ENCODE results near the gene SORBS2. TPM values are rescaled to one million over a fixed set of nuclear protein-coding genes. Genes with fewer than 3 reads are reported as not detected.

SORBS2 gene
- polyA plus RNA-seq, 1 donor: 76.6 TPM

GRCh38 chr4:185741795-185742194 is 70.2 kb downstream of the SORBS2 start:
- no peak for DNase-seq

DNA sequence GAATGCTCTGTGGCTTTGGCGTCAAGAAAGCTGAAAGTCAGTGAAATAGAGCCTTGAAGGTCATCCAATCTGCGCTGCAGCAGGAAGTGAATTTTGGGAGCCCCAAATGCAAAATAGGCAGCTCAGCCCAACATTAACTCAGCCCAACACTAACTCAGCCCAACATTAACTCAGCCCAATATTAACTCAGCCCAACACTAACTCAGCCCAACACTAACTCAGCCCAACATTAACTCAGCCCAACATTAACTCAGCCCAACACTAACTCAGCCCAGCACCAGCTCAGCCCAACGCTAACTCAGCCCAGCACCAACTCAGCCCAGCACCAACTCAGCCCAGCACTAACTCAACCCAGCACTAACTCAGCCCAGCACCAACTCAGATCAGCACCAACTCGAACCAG is 71.5 kb downstream of the SORBS2 start:
- DNase-seq: no peak

DNA sequence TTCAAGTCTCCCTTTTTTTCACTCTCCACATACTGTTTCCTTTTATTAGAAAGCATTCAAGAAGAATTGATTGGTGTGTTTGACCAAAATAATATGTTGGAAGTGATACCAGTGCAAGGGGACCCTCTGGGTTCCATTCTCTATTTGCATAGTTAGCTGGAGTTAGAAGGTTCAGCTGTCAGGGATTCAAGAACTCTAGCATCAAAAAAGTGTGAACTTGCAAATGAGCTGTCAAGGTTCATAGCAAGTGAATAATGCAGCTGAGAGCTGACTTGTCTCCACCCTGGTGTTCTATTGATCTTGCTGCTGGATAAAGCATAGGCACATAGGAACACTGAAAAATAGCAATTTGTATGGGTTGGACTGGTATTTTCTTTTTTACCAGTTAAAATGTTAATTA is 73.2 kb downstream of the SORBS2 start:
- no peak for DNase-seq

DNA sequence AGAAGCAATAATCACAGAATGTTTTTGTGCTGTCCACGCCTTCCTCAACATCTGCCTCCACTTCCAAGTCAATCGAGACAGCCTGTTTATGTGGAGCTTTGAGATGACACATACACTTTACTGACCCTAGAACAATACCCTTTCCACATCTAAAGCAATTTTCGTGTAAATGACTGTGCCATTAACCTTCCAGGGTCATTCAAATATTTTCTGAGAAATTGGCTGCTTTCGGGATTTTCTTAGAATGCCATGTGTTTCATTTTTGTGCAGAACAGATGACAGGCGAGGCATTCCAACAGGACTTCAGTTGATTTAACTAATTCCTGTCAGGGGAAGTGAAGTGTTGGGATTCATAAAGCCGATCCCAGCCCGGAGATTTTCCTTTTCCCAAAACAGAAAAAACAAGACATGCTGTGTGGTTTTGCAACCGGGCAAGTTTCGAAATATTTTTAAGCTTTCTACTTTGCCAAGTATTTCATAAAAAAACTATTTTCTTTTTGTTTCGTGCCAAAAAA is 73.9 kb downstream of the SORBS2 start:
- DNase-seq: peak; percentile 55

DNA sequence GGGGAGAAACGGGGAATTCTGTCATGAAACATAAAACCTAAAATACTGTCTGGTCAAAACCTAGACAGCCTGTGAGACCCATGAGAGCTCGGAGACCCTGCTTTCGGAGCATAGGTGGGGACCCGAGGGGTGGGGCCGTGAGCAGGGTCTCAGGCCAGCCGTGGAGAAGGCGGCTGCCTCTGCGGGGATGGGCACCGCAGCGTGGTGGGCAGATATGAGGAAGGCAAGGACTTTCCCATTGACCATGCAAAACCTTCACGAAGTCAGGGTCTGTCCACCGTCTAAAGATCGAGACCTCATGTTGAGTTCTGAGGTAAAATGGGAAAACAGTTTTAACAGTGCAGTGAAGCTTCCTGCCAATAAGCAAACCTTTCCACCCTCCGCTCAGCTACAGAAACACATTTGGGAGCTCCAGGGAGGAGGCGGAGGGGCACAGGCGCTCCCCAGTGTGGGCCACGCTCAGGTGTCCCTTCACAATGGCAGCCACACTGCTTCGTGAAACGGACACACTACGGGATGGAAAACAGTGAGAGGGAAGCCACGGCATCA is 74.4 kb downstream of the SORBS2 start:
- no peak for DNase-seq

- no peak for DNase-seq
Observed at GRCh38 chr4:185736882-185737281, 75.1 kb downstream of the SORBS2 start.

GRCh38 chr4:185735866-185736400 is 76.1 kb downstream of the SORBS2 start:
- DNase-seq: no peak

DNA sequence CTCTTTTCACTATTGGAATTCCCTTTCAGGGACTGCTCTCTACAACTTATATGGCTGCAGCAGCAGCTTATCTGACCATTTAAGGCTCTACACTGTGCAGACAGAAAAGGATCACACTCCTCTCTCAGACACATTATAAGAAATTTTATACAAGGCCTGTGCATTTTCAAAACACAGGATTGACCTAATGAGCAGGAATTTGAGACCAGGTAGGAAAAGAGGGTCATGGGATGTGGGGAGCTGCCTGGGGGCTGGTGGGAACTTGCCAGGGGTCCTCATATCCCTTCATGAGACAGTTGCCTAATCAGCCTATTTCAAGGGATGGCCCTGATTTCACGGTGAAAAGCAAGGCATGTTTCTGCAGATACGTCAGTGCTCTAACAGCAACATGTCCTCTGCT is 77.1 kb downstream of the SORBS2 start:
- DNase-seq: no peak

DNA sequence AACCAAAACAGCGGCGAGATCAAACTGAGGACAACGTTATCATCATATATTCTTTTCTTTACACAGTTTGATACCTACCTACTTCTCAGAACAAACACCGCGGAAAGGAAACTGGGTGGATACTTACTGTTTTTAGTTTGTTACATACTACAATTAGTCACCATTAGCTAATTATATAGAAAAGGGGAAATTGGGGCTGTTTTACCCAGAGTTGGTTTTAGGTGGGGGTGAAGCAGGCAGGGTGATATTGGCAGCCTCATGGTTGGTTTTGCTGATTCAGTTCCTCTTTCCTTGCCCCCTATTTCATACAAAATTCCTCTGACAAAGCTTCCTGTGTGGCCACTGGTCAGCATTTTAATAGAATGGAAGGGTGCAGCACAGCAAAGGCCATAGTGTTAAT is 77.8 kb downstream of the SORBS2 start:
- DNase-seq: no peak

DNA sequence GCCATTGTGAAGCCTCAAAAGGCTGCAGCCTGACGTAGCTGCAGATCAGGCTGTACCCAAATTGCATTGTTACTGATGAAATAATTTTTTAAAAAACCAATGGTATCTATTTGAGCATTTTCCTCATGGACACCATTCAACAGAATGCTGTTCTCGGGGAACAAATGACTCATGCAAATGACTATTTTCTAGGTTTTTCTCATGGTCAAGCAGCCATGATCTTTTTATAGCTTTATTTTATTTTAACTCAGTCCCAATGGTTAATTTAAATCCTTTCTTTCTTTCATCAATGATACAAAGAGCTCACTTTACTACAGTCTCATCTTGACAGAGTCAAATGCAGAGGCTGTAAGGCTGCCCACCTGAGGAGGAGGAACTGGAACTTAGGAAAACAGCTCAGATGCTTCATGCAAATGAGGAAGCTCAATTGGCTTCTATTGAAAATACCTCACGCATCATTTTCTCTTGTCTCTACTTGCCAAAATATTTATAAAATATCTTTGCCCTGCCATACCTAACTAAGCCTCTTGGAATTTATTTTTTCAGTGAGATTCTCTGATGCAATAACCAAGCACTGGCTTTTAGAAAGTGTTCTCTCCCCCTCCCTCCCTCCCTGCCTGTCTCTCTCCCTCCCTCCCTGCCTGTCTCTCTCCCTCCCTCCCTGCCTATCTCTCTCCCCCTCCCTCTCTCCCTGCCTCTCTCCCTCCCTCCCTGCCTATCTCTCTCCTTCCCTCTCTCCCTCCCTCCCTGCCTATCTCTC is 81.0 kb downstream of the SORBS2 start:
- DNase-seq: no peak

- no peak for DNase-seq
Observed at GRCh38 chr4:185730387-185730786, 81.6 kb downstream of the SORBS2 start.

- DNase-seq: no peak
Observed at GRCh38 chr4:185729391-185729804, 82.6 kb downstream of the SORBS2 start.

GRCh38 chr4:185728893-185729292 is 83.1 kb downstream of the SORBS2 start:
- no peak for DNase-seq

DNA sequence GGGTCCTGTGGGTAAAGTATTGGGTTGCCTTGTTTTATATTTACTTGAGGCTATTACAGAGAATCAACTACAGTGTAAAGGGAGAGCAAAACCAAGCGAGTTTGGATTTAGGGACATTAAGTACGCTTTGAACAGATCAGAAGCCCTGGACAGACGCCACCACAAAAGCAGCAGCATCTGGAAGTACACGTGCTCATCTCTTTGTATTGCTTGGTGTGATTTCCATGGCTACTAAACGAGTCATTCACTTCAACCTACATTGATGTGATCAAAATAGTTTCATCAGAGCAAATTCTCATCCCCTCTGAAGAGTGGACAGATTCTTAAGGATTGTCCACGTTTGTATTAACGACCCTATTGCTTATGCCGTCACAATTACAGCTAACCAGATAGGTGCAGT is 85.1 kb downstream of the SORBS2 start:
- DNase-seq: no peak

DNA sequence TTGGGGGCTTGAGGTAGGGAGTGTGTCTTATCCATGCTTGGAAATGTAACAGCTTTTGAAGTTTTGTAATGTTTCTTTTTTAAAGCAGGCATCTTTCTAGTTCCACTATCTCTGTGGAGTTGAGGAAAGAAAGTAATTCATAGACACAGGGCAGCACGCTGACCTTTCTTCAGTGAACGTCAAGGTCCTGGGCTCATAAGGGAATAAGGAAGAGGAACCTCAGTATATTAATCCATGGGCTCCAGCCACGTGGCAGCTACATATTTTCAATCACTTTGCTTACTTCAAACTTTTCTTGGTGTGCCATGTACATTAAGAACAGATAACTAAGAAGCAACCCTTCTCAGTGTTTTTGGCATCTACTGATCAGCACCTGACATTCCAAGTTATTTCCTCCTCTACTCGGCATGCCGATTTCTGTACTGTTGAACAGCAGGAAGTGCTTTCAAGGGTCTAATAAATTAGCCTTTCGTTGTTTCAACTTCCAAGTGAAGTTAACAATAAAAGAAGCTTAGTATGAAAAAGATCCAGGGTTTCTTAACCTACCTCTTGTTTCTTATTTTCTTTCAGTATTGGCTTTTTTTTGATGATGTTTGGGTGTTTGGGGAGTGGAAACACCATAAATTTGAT is 88.2 kb downstream of the SORBS2 start:
- no peak for DNase-seq

DNA sequence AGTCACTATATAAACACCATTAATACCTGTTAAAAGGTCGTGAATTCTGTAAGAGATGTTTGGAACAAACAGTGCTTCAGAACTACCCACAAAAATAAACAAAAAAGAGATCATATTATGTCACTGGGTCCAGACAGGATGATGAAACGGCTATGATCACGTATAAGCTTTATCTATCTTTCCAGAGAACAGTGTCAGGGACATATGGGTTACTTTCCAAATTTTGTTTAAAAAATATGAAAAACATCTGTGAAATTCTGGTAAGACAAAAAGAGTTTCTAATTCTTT is 90.0 kb downstream of the SORBS2 start:
- DNase-seq: no peak

DNA sequence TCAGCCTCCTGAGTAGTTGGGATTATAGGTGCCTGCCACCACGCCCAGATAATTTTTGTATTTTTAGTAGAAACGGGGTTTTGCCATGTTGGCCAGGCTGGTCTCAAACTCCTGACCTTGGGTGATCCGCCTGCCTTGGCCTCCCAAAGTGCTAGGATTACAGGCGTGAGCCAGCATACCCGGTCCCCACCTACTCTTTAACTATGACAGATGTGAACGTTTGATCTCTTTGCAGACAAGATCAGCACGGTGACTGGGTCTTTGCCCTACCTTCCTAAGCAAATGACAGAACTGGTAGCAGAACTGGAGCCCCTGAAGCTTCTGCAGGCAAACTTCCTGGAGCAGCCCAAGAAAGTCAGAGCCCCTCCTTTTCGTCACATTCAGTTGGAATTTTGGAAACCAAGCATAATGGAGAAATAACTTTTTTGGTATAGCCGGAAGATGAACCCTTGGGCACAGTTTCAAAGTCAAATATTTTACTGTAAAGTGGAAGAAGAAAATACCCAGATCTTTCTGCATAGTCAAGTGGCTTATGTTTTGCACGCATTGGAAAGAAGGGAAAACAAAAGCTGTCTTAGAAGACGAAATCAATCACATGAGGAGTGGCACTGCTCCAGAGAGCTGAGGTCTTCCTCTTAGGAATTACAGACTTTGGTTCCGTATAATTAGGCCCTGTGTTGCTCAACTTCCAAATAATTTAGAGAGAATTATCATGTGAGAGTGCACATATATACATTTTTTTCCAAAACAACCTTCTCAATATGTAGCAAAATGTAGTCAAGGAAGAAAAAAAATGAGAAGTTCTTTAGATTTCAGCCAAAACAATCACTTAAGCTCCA is 90.6 kb downstream of the SORBS2 start:
- DNase-seq: no peak

GRCh38 chr4:185719500-185719858 is 92.5 kb downstream of the SORBS2 start:
- DNase-seq: no peak

GRCh38 chr4:185718578-185719499 is 93.2 kb downstream of the SORBS2 start:
- peak; percentile 55 for DNase-seq

- DNase-seq: no peak
Observed at GRCh38 chr4:185717377-185717741, 94.6 kb downstream of the SORBS2 start.

DNA sequence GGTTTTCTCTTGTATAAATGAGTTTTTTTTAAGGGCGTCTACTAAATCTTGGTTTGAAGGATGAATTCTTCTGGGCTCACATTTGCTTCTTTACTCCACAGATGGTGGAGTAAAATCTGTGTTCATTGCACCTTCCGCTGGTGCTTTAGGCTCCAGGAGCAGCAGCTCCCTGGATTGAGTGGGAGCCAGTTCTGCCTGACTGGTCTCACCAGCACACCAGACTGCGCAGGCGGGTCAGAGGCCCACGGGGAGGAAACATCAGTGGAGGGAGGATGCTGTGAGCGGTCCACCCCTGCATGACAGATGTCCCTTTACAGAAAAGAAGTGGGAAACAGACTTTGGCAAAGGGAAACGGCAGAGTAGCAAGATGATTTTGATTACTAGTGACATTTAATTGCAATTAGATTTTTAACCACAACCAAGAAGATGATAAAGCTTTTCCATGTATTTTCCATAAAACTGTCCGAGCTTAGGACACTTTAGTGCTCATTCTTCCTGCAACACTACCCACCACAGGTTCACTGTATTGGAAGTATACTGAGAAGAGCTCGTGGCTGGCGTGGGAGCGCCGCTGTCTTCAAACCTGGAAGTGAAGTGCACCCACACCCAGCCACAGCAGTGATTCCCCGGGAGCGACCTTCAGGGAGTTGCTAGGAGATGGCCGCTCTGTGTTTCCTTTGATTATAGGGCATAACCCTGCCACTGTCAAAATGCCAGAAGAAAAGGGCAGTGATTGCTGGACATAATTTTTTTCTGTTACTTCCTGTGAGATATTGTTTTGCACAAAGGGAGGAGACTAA is 95.2 kb downstream of the SORBS2 start:
- peak; percentile 44 for DNase-seq
